ENCODE measurements around the gene CMTM8.

DNA sequence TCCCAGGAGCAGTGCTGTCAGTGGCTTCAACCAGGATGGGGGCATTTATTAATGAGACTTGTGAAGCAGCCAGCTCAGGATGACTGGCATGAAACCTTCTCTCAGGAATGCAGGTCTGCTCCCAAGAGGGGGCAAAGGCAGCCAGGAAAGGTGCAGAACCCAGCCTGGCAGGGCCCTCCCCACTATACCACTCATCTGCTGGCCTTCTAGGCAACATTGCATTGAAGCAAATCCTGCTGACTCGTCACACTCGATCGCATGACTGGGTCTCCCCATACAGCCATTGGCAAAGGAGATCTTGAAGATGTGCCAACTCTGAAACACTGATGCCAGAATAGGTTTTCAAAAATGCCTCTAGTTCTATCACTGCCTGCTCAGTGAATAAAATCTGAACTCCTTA, 87.4 kb downstream of the CMTM8 start:
- no peak for TF ChIP-seq POLR2A (IDR thresholded peaks at IDR 0.05; ENCODE audit: low read length)
- TF ChIP-seq GATA1 (IDR thresholded peaks at IDR 0.05; ENCODE audit: low read depth, low read length) = no peak
